GM19193 (cell line): ENCODE results near the gene FRAS1.

ENCODE experiments used
- POLR2A ChIP-seq: IDR thresholded peaks from 4 replicates; pipeline ENCODE4 v1.6.1; 2011; ENCODE audit not compliant: insufficient read depth, insufficient read length; ENCODE audit errors: extremely low read depth

FRAS1 gene

DNA sequence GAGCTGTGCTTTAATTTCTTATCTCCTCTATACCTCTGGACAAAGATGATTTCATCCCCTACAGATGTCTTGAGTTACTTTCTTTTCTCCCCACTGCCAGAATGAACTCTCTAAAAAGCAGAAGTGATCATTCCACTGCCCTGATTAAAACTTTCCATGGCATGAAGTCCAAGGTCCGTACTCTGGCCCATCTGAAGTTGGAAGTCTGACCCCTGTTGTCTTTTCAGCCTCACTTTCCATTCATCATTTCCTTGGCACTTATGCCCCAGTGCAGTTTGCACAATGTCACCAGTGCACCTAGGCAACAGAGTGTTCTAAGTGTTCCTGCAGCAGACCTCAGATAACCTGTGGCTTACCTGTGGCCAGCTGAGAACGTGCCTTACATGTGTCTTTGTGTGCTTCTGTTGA is 242.4 kb downstream of the FRAS1 start:
- TF ChIP-seq POLR2A: no peak

GRCh38 chr4:78308517-78308916 is 251.4 kb downstream of the FRAS1 start:
- no peak for TF ChIP-seq POLR2A

- no peak for TF ChIP-seq POLR2A
Measured at GRCh38 chr4:78309352-78309751, 252.2 kb downstream of the FRAS1 start.

DNA sequence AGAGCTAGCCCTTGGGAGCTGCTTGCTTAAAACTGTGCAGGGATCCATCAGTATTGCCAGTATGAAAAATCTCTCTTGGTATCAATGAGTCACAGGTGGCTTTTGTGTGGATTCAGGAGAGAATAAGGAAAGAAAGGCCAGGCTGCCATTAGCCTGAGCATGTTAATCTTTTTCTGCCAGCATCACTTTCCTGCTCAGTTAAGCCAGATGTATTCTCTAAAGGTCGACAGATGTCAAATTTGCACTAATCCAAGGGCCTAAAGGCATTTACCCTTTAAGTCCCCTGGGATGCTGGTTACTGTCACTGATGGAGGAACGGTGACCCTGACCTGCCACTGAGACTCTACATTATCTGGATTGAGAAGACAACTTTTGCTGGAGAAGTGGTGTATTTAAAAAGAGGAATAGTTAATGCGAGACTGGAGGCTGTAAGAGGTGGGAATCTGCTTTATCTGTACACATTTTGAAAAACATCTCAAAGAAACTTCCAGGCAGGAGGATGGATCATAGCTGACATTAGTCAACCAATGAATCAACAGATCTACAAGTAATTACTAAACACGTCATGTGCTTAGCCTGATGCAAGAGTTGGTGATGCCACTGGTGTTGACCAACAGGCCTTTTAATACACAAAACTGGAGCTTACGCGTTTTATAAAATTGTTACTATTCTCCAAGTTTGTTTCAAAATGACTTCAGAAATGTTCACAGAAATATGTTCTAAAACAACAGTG is 253.1 kb downstream of the FRAS1 start:
- TF ChIP-seq POLR2A: no peak

GRCh38 chr4:78310740-78311115 is 253.6 kb downstream of the FRAS1 start:
- no peak for TF ChIP-seq POLR2A

- TF ChIP-seq POLR2A: no peak
Measured at GRCh38 chr4:78311306-78311705, 254.2 kb downstream of the FRAS1 start.

GRCh38 chr4:78312989-78313753 is 256.0 kb downstream of the FRAS1 start:
- TF ChIP-seq POLR2A: no peak

GRCh38 chr4:78313754-78314120 is 256.6 kb downstream of the FRAS1 start:
- no peak for TF ChIP-seq POLR2A

DNA sequence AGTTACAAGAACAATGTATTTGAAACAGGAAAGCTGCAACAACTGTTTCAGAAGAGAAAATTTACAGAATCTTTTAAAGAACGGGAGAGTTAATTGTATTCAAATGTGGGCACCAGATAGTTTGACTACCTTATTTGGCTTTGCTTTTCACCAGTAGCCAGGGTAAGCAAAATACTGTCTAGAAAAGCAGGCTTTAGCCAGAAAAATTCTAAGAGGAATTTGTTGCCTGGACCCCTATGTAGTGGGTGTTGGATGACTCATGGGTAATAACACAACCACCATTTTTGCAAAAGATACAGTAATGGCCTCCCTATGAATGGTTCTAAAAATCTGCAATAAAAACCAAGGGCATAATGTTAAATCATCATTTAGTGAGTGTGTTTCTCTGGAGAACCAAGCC is 261.0 kb downstream of the FRAS1 start:
- no peak for TF ChIP-seq POLR2A

DNA sequence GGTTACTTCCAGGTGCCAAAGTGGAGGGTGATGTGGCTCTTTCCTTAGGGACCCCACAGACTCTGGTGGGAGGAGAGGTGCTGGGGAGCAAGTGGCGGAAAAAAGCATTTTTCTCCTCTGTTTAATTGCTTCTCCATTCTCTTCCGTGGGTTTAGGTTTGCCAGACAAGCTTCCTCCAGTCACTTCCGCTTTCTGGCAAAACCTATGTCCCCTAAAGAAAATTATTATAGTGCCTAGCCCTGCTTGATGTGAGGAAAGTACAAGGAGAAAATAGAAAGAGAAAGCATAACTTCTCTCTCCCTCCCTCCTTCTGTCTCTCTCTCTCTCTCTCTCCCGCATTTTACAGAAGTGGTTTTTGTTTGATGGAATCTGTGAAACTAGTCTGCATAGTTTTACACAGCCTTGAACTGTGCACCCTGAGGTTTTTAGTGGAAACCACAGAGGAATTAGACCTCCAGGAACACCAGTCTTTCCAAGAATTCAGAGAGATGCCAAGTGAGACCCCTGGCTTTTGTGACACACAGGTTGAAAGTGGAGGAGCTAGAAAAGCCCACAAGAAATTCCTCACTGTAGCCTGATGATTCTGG is 263.3 kb downstream of the FRAS1 start:
- TF ChIP-seq POLR2A: no peak

GRCh38 chr4:78322032-78322431 is 264.9 kb downstream of the FRAS1 start:
- TF ChIP-seq POLR2A: no peak

DNA sequence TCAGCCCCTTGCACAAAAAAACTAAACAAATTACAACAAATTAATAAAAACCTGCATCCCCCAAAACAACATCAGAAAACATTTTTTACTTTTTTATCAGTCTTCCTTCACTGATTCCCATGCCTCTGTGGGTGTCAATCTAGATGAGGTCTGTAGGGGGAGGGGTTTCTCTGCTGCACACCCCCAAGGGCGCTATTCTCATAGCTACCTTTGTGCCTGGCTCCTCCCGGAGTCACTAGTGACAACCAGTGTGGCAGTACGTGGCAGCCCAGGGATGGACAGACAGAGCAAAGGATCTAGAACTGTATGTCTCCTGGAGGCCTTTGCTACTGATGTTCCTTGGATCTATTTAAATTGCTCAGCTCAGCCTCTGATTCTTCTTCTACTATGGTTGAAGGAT is 266.3 kb downstream of the FRAS1 start:
- no peak for TF ChIP-seq POLR2A

DNA sequence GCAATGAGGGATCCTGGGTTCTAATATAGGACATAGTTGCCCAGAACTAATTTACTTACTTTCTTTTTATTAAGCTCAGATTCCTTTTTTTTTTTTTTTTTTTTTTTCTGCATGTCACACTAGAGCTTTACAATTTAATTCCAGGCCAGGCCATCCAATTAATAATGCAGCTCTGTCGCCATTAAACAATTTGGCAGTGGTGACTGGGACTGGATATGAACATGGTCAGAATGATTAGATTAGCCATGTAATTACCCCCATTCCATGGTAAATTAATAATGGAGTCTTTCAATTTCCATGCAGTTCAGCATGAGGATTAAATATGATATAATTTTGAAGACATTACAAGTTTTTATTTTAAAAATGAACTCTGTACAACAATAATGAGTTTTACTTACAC is 267.5 kb downstream of the FRAS1 start:
- no peak for TF ChIP-seq POLR2A

GRCh38 chr4:78325271-78326157 is 268.4 kb downstream of the FRAS1 start:
- no peak for TF ChIP-seq POLR2A

DNA sequence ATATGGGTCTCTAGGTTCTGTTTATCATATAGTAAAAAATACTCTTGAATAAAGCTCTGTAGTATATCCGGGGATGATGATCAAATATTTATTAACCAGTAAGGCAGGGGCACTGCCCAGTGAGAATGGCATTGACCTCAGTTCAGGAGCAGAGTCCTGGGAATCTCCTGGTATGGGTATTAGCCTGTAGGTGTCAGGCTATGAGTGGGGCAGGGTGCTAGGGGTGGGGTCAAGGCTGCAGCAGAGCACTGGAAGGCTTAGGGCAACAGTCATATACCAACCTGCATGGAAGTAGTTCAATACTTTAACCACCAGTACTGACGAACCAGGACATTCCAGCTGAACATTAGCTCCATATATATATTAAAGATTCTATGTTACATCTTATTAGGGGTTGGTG is 274.1 kb downstream of the FRAS1 start:
- no peak for TF ChIP-seq POLR2A

- no peak for TF ChIP-seq POLR2A
Measured at GRCh38 chr4:78331965-78332364, 274.8 kb downstream of the FRAS1 start.

- TF ChIP-seq POLR2A: no peak
Measured at GRCh38 chr4:78332976-78333375, 275.9 kb downstream of the FRAS1 start.
